Thymus (tissue), 11 donors: ENCODE data around the gene NKIRAS1. TPM values are rescaled to one million over a fixed set of nuclear protein-coding genes. Genes with fewer than 3 reads are reported as not detected.
"Not testable (repeated sequence)": the region's sequence is repeated elsewhere in the genome, so short reads cannot be mapped to it uniquely, and the experiment has no call there.

ENCODE experiments used
- DNase-seq, 9 donors: peaks; one replicate each; pipeline ENCODE4 v3.0.0-alpha.2; 2013; ENCODE audit warnings: low spot score in 9 of 9, low read depth in 6 of 9, missing footprints in 1 of 9
- H3K27ac ChIP-seq, 2 donors: one replicate each; pipeline ENCODE4 v1.5.1; 2013; ENCODE audit warnings: control low read depth in 1 of 2, low read depth in 1 of 2, low read length in 1 of 2, mild to moderate bottlenecking in 1 of 2, moderate library complexity in 1 of 2
- H3K27me3 ChIP-seq, 2 donors: one replicate each; pipeline ENCODE4 v1.5.1; 2013; ENCODE audit warnings: low read length in 1 of 2; ENCODE audit not compliant: control insufficient read depth in 2 of 2, insufficient read depth in 1 of 2
- H3K36me3 ChIP-seq, 2 donors: one replicate each; pipeline ENCODE4 v1.5.1; 2013; ENCODE audit warnings: low read length in 1 of 2, mild to moderate bottlenecking in 1 of 2, moderate library complexity in 1 of 2; ENCODE audit not compliant: control insufficient read depth in 2 of 2, insufficient read depth in 2 of 2
- H3K4me1 ChIP-seq, 2 donors: one replicate each; pipeline ENCODE4 v1.5.1; 2013; ENCODE audit warnings: low read length in 2 of 2; ENCODE audit not compliant: control insufficient read depth in 2 of 2, insufficient read depth in 2 of 2
- H3K4me3 ChIP-seq, 2 donors: one replicate each; pipeline ENCODE4 v1.5.1; 2013; ENCODE audit warnings: low read length in 2 of 2, control low read depth in 1 of 2, mild to moderate bottlenecking in 1 of 2
- H3K9me3 ChIP-seq, 2 donors: one replicate each; pipeline ENCODE4 v1.5.1; 2013; ENCODE audit warnings: low read length in 1 of 2, mild to moderate bottlenecking in 1 of 2; ENCODE audit not compliant: control insufficient read depth in 2 of 2, insufficient read depth in 1 of 2
- WGBS: extraction: QIAGEN DNeasy Blood & Tissue Kit; methylation state at CpG from one replicate; pipeline ENCODE4 v1.1.7; 2013; 5-methylcytosine and 5-hydroxymethylcytosine counted together
- polyA plus RNA-seq: library from polyadenylated mRNA; stranded (reverse); fragments of 200-250 nt; gene quantifications from one replicate; pipeline ENCODE4 v1.2.3, GENCODE V29; 2013
- total RNA-seq: library from RNA; stranded (reverse); fragments of 120-200 nt; gene quantifications from one replicate; pipeline ENCODE4 v1.2.4, GENCODE V29; 2013
- donor health status: healthy.

NKIRAS1 gene
- total and polyA plus RNA-seq, 2 donors: 5.3 to 9.7 TPM

DNA sequence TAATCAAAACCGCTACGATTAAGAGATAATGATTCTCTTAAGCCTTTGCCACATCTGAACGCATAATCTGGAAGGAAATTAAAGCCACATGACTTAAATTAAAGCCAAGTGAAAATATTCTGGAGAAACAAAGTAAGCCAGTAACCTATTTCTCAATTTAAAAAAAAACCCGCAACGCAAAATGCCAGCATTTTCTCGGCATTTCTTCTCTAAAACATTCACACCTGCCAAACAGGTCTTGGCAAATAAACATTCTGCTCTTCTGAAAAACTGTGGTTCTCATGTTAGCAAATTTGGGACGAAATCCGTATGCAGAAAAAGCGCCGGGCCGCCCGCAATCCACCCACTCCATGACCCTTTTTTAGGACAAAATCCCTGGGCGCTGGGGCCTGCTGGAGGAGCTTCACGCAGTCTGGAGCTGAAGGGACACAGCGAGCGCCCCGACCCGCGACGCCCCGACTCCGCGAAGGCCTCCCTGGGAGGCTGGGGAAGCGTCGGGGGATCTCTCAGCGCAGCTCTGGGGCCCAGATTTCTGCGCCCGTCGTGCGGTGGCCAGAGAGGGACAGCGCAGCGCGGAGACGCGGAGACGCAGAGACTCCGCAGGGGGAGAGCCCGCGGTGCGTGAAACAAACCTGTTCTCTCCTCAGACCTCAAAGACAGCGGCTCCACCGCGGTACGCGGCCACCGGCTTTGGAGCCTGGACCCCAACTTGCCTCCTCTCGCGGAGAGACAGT lies 471 bp downstream of the NKIRAS1 start:
- Histone ChIP-seq H3K27ac (peak overlapping the region; percentile 64 to 74), H3K9me3 (peaks cover 0 to 3% of the 10 kb centered on the region in 2 donors), H3K4me1 (peaks cover 4 to 17% of the 10 kb centered on the region in 2 donors), H3K27me3 (peaks cover 18 to 20% of the 10 kb centered on the region in 2 donors), H3K36me3 (peaks cover 19 to 29% of the 10 kb centered on the region in 2 donors), H3K4me3 (peak overlapping the region; percentile 85 to 98)
- DNase-seq: peak in 1 of 9 donors; percentile 5
- WGBS: 1% methylated on average over 48 of the region's 48 CpGs

DNA sequence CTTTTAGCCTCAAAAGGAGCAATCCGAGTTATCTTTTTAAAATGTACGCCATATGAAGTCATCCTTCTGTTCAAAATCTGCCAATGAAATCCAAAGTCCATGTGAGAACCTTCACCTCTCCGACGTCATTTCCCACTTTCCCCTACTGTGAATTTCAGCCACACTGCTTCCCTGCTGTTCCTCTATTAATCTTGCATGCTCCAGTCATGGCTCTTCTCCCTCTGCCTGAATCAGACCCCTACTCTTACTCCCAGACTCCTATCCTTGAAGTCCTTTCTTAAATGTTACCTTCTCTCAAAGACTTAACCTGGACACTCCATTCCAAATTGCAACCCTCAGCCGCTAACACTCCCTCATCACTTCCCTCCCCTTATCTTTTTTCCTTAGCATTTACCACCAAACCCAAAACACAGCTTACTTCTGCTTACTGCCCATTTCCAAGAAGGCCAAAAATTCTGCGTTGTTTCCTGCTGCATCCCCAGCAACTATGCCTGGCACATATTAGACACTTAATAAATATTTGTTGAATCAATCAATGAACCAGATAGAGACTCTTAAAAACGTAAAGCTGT lies 1.2 kb downstream of the NKIRAS1 start:
- H3K4me1 ChIP-seq: peaks cover 4 to 17% of the 10 kb centered on the region in 2 donors

DNA sequence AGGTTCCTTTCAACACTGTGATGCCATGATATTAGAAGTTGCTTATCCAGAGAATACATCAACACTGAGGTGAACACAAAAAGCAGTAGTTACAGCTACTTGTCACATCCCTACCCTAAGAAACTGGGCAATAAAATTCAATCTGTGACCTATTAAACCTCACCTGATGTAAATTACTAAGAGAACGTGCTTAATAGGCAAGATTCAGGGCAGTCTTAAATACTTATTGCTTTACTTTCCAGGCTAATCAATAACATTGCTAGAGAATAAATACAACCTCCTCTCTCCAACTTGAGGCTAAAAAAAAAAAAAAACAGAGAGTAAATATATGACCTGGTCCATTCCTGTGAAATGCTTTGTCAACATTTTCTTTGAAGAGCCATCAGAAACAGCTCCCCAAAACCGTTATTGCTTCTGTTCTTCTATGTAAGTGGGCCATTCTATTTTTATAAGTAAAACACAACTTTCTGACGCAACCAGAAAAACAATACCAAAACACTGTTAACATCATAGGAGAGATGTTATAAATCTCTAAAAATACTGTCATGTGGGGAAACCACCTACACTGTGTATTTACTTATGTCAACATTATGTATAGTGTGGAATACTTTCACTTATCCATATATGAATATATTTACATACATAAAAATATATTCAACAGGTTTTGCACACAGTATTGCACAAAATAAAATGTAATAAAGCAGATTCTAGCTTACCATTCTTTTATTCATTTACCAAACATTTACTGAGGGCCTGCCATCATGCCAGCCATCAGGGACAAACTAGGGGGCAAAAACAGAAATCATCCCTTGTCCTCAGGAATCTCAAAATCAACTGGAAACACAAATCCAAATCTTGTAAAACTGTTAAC lies 2.7 kb downstream of the NKIRAS1 start:
- peaks cover 4 to 16% of the 10 kb centered on the region in 2 donors for H3K4me1 ChIP-seq
- H3K9me3 ChIP-seq: peaks cover 0 to 3% of the 10 kb centered on the region in 2 donors
- no peak overlapping the region for H3K4me3 ChIP-seq
- WGBS: 94% methylated on average over 3 of the region's 3 CpGs
- peaks cover 7 to 19% of the 10 kb centered on the region in 2 donors for H3K36me3 ChIP-seq
- H3K27me3 ChIP-seq: peaks cover 18 to 20% of the 10 kb centered on the region in 2 donors
- no peak overlapping the region for H3K27ac ChIP-seq
- no peak for DNase-seq

More for the DNA sequence above, 1.2 kb downstream of the NKIRAS1 start:
- DNase-seq: no peak
- Histone ChIP-seq H3K9me3 (peaks cover 0 to 3% of the 10 kb centered on the region in 2 donors), H3K36me3 (peaks cover 15 to 26% of the 10 kb centered on the region in 2 donors), H3K27ac (no peak overlapping the region), H3K4me3 (no peak overlapping the region), H3K27me3 (peaks cover 18 to 20% of the 10 kb centered on the region in 2 donors)
- 41% methylated on average over 7 of the region's 7 CpGs for WGBS

DNA sequence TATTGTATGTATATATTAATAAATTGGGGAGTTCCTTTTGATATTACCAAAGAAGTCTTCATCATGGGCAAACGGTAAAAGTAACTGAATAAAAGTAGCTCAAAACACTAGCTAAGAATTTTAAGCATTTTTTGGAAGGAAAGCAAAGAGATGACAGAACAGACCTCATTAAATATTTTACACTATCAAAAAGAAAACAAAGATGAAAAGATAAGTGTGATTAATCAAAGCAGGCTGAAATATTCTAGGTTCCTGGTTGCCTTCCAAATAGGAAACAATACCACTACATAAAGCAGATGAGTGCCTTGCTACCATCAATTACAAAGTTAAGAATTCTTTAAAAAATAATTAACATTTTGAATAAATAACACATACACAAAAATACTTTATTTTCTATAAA lies 3.6 kb downstream of the NKIRAS1 start:
- H3K27ac ChIP-seq: no peak overlapping the region
- 96% methylated on average over 1 of the region's 1 CpG for WGBS
- H3K4me3 ChIP-seq: no peak overlapping the region

DNA sequence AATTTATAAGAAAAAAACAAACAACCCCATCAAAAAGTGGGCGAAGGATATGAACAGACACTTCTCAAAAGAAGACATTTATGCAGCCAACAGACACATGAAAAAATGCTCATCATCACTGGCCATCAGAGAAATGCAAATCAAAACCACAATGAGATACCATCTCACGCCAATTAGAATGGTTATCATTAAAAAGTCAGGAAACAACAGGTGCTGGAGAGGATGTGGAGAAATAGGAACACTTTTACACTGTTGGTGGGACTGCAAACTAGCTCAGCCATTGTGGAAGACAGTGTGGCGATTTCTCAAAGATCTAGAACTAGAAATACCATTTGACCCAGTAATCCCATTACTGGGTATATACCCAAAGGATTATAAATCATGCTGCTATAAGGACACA lies 4.5 kb downstream of the NKIRAS1 start:
- 95% methylated on average over 3 of the region's 3 CpGs for WGBS
- not testable (repeated sequence) for H3K9me3 ChIP-seq, H3K4me1 ChIP-seq, H3K36me3 ChIP-seq, H3K4me3 ChIP-seq, H3K27ac ChIP-seq, DNase-seq
- H3K27me3 ChIP-seq: peaks cover 18 to 20% of the 10 kb centered on the region in 2 donors

More for the DNA sequence above, 3.6 kb downstream of the NKIRAS1 start:
- Histone ChIP-seq H3K27me3 (peaks cover 18 to 20% of the 10 kb centered on the region in 2 donors), H3K4me1 (peaks cover 0 to 9% of the 10 kb centered on the region in 2 donors), H3K36me3 (peaks cover under 1 to 10% of the 10 kb centered on the region in 2 donors), H3K9me3 (peaks cover 0 to 3% of the 10 kb centered on the region in 2 donors)
- no peak for DNase-seq

DNA sequence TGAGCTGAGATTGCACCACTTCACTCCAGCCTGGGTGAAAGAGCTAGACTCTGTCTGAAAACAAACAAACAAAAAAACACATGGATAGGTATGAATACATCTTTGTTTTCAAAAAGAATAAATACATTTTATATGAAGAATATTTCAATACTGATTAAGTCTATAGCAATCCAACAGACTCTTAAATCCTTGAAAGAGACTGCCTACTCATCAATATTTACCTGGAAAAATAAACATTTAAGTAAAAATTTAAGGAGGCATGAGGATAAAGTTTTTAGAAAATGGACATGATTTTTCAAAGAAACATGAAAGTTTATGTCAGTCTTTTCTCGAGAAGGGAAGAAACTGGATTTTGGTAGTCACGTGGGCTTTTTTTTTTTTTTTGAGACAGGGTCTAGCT lies 5.4 kb downstream of the NKIRAS1 start:
- no peak for DNase-seq
- Histone ChIP-seq H3K27me3 (peaks cover 14 to 18% of the 10 kb centered on the region in 2 donors), H3K4me3 (no peak overlapping the region), H3K9me3 (no peaks in the 10 kb centered on the region), H3K27ac (no peak overlapping the region), H3K36me3 (peaks cover 0 to 7% of the 10 kb centered on the region in 2 donors), H3K4me1 (peaks cover 0 to 8% of the 10 kb centered on the region in 2 donors)
- WGBS: 94% methylated on average over 2 of the region's 2 CpGs

DNA sequence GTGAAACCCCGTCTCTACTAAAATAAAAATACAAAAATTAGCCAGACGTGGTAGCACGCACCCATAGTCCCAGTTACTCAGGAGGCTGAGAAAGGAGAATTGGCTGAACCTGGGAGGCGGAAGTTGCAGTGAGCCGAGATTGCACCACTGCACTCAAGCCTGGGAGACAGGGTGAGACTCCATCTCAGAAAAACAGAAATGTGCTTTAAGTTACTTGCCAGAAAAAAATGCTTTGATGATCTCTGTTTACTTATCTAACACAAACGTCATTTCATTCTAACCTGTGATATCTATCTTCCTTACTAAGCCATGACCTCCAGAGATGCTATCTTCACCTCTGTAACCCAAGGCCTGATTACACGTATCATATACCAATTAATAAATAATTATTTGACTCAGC lies 7.4 kb downstream of the NKIRAS1 start:
- H3K4me3 ChIP-seq: no peak overlapping the region
- H3K9me3 ChIP-seq: no peaks in the 10 kb centered on the region
- H3K36me3 ChIP-seq: peaks cover 0 to 7% of the 10 kb centered on the region in 2 donors
- H3K4me1 ChIP-seq: no peaks in the 10 kb centered on the region
- peaks cover 0 to 3% of the 10 kb centered on the region in 2 donors for H3K27me3 ChIP-seq
- 94% methylated on average over 7 of the region's 7 CpGs for WGBS
- no peak overlapping the region for H3K27ac ChIP-seq
- DNase-seq: no peak

DNA sequence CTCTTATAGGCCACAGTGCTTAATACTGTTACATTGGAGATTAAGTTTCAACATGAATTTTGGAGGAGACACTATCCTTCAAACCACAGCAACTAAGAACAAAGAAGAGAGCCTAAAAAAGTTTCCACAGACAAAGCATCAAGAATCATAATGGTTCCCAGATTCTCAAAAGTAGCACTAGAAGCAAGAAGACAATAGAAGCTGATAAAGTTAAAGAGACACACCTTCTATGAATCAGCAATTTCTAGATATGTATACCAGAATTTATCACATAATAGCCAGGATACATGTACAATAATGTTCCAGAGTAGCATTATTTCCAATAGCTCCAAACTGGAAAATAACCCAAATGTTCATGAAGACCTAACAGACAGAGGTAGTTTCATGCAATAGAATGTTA lies 12.2 kb downstream of the NKIRAS1 start:
- H3K4me3 ChIP-seq: no peak overlapping the region
- H3K36me3 ChIP-seq: peaks cover 0 to 2% of the 10 kb centered on the region in 2 donors
- H3K27ac ChIP-seq: no peak overlapping the region
- H3K9me3 ChIP-seq: no peaks in the 10 kb centered on the region
- DNase-seq: no peak
- H3K4me1 ChIP-seq: no peaks in the 10 kb centered on the region
- no peaks in the 10 kb centered on the region for H3K27me3 ChIP-seq
